Placental pericyte (primary cell): ENCODE results near the gene MPV17L. TPM values are rescaled to one million over a fixed set of nuclear protein-coding genes. Genes with fewer than 3 reads are reported as not detected.

Experiments used
- total RNA-seq: library from RNA; depleted of rRNA; stranded (reverse); fragments of >200 nt; gene quantifications from 2 replicates; pipeline ENCODE4 v1.2.3, GENCODE V29; 2012

MPV17L gene
- total RNA-seq, result 0.66 and 0.72 TPM in 2 replicates

GRCh38 chr16:15395631-15396508 is at the start of gene MPV17L:
MPV17L (plus strand) TSS chr16:15395754; CDS start chr16:15395898, 144 bp downstream.

GRCh38 chr16:15378194-15378593 is 17.4 kb upstream of the MPV17L start, which contains the start of gene NPIPA5:
NPIPA5 (minus strand) TSS chr16:15378294; CDS start chr16:15378294, 0 bp downstream.

GRCh38 chr16:15434425-15435215 is 39.1 kb downstream of the MPV17L start, which contains the start of gene BMERB1:
BMERB1 (plus strand) TSS chr16:15434588; CDS start chr16:15434654, 66 bp downstream.

Other genes with a start within 250 kb of the MPV17L start
- 2.1 and 4.2 TPM in 2 replicates for gene NPIPA5, start 17.5 kb upstream of the MPV17L start, total RNA-seq
- 14.2 and 39.9 TPM in 2 replicates for gene BMERB1, start 38.8 kb downstream of the MPV17L start, total RNA-seq
- 18.3 and 28.9 TPM in 2 replicates for gene MARF1, start 247.4 kb downstream of the MPV17L start, total RNA-seq